Transverse colon (tissue), 4 donors: ENCODE results near the gene DENND1A.

Experiments used
- EP300 ChIP-seq: sonication (generic); formaldehyde crosslinking; IDR thresholded peaks from one replicate; pipeline ENCODE4 v1.6.1; 2017; ENCODE audit warnings: antibody characterized with exemption, low read depth
- POLR2A ChIP-seq: fragments of 450-650 bp; IDR thresholded peaks from one replicate; pipeline ENCODE4 v1.6.1; 2016; ENCODE audit warnings: antibody characterized with exemption, mild to moderate bottlenecking, moderate library complexity
- POLR2AphosphoS5 ChIP-seq, 3 donors: sonication (generic); formaldehyde crosslinking; IDR thresholded peaks; one replicate each; pipeline ENCODE4 v1.6.1; 2016; ENCODE audit warnings: antibody characterized with exemption in 3 of 3
- TF ChIP-seq, protein P1 (sequence below), 5 experiments: fragments of 200-600 bp in 3 of 5; fragments of 450-650 bp in 2 of 5; sonication (generic) in 3 of 5; IDR thresholded peaks; 1 replicate in 2 of 5; 2 replicates in 3 of 5; pipeline ENCODE4 v1.5.1; 2016 to 2017; ENCODE audit warnings: antibody characterized with exemption in 5 of 5, inconsistent platforms in 3 of 5, mild to moderate bottlenecking in 2 of 5, moderate library complexity in 1 of 5

DNA sequence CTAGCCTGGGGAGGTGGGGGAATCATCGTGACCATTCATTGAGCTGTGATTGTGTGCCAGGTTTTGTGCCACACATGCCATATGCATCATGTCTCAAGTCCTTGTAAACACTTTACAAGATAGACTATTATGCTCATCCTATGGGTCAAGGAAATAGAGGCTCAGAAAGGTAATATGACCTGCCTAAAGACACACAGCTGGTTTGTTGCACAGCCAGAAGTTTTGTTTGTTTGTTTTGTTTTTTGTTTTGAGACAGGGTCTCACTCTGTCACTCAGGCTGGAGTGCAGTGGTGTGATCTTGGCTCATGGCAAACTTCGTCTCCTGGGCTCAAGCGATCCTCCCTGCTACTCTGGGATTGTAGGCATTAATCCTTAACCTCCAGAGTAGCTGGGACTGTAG, 595.3 kb downstream of the DENND1A start:
- TF ChIP-seq POLR2A (no peak), POLR2AphosphoS5 (IDR thresholded peaks at IDR 0.05) (no peak), EP300 (no peak)
- TF ChIP-seq, protein P1, sequence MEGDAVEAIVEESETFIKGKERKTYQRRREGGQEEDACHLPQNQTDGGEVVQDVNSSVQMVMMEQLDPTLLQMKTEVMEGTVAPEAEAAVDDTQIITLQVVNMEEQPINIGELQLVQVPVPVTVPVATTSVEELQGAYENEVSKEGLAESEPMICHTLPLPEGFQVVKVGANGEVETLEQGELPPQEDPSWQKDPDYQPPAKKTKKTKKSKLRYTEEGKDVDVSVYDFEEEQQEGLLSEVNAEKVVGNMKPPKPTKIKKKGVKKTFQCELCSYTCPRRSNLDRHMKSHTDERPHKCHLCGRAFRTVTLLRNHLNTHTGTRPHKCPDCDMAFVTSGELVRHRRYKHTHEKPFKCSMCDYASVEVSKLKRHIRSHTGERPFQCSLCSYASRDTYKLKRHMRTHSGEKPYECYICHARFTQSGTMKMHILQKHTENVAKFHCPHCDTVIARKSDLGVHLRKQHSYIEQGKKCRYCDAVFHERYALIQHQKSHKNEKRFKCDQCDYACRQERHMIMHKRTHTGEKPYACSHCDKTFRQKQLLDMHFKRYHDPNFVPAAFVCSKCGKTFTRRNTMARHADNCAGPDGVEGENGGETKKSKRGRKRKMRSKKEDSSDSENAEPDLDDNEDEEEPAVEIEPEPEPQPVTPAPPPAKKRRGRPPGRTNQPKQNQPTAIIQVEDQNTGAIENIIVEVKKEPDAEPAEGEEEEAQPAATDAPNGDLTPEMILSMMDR (IDR thresholded peaks at IDR 0.05), result no peak
